A673 (cell line): ENCODE data around the gene POU1F1.

Experiments used
- EZH2 ChIP-seq: fragments of 200-600 bp; sonication (generic); IDR thresholded peaks from 2 replicates; pipeline ENCODE4 v1.6.1; 2017; ENCODE audit warnings: borderline replicate concordance, low read depth, mild to moderate bottlenecking, mixed read lengths, antibody characterized with exemption, low read length; ENCODE audit not compliant: poor library complexity, severe bottlenecking
- TF ChIP-seq, protein P1 (sequence below): fragments of 300-800, 200-600 bp; sonication (generic); conservative IDR thresholded peaks from 2 replicates; pipeline ENCODE4 v1.5.1; 2017; ENCODE audit warnings: low read depth, mild to moderate bottlenecking, antibody characterized with exemption, low read length, moderate library complexity, mixed read lengths

- TF ChIP-seq, protein P1, sequence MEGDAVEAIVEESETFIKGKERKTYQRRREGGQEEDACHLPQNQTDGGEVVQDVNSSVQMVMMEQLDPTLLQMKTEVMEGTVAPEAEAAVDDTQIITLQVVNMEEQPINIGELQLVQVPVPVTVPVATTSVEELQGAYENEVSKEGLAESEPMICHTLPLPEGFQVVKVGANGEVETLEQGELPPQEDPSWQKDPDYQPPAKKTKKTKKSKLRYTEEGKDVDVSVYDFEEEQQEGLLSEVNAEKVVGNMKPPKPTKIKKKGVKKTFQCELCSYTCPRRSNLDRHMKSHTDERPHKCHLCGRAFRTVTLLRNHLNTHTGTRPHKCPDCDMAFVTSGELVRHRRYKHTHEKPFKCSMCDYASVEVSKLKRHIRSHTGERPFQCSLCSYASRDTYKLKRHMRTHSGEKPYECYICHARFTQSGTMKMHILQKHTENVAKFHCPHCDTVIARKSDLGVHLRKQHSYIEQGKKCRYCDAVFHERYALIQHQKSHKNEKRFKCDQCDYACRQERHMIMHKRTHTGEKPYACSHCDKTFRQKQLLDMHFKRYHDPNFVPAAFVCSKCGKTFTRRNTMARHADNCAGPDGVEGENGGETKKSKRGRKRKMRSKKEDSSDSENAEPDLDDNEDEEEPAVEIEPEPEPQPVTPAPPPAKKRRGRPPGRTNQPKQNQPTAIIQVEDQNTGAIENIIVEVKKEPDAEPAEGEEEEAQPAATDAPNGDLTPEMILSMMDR = no peak
- TF ChIP-seq EZH2 = no peak
Observed at GRCh38 chr3:87320756-87321626, 44.6 kb upstream of the POU1F1 start.
